Mesothelial cell of epicardium (in vitro differentiated cells): ENCODE results near the gene SPATA46. TPM values are rescaled to one million over a fixed set of nuclear protein-coding genes. Genes with fewer than 3 reads are reported as not detected.

Experiments
- DNase-seq, 2 experiments: peaks; one replicate each; pipeline ENCODE4 v3.0.0; 2021; ENCODE audit warnings: low spot score in 2 of 2; ENCODE audit not compliant: unreplicated experiment in 2 of 2
- H3K27ac Mint-ChIP-seq: 2 replicates; pipeline ENCODE4 v1.8.0; 2021; ENCODE audit warnings: mixed read lengths
- H3K27me3 Mint-ChIP-seq: 2 replicates; pipeline ENCODE4 v1.8.0; 2021; ENCODE audit warnings: low read depth, mixed read lengths
- H3K36me3 Mint-ChIP-seq: 2 replicates; pipeline ENCODE4 v1.8.0; 2021; ENCODE audit warnings: mixed read lengths
- H3K4me1 Mint-ChIP-seq: 2 replicates; pipeline ENCODE4 v1.8.0; 2021; ENCODE audit warnings: mixed read lengths
- H3K4me3 Mint-ChIP-seq: 2 replicates; pipeline ENCODE4 v1.8.0; 2021; ENCODE audit warnings: mild to moderate bottlenecking, moderate library complexity, mixed read lengths
- H3K9me3 Mint-ChIP-seq: 2 replicates; pipeline ENCODE4 v1.8.0; 2021; ENCODE audit warnings: mixed read lengths
- total RNA-seq: library from RNA; stranded (reverse); gene quantifications from 3 replicates; pipeline ENCODE4 v1.2.1, GENCODE V29; 2021
- TF ChIP-seq, protein P1 (sequence below): fragments of 200-600 bp; sonication (generic); IDR thresholded peaks from one replicate; pipeline ENCODE4 v1.5.0; 2021; ENCODE audit warnings: antibody characterized with exemption; ENCODE audit not compliant: unreplicated experiment

The SPATA46 gene
- total RNA-seq, 1 donor from 2014 or later: not detected

- Mint-ChIP-seq H3K4me1 (no peaks in the 10 kb centered on the region), H3K9me3 (no peaks in the 10 kb centered on the region), H3K36me3 (peaks cover 3% of the 10 kb centered on the region), H3K27me3 (no peaks in the 10 kb centered on the region), H3K4me3 (no peak overlapping the region), H3K27ac (no peak overlapping the region)
- TF ChIP-seq, protein P1, sequence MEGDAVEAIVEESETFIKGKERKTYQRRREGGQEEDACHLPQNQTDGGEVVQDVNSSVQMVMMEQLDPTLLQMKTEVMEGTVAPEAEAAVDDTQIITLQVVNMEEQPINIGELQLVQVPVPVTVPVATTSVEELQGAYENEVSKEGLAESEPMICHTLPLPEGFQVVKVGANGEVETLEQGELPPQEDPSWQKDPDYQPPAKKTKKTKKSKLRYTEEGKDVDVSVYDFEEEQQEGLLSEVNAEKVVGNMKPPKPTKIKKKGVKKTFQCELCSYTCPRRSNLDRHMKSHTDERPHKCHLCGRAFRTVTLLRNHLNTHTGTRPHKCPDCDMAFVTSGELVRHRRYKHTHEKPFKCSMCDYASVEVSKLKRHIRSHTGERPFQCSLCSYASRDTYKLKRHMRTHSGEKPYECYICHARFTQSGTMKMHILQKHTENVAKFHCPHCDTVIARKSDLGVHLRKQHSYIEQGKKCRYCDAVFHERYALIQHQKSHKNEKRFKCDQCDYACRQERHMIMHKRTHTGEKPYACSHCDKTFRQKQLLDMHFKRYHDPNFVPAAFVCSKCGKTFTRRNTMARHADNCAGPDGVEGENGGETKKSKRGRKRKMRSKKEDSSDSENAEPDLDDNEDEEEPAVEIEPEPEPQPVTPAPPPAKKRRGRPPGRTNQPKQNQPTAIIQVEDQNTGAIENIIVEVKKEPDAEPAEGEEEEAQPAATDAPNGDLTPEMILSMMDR: no peak
- DNase-seq: no peak
Measured at GRCh38 chr1:162381941-162382750, 5.5 kb upstream of the SPATA46 start.

DNA sequence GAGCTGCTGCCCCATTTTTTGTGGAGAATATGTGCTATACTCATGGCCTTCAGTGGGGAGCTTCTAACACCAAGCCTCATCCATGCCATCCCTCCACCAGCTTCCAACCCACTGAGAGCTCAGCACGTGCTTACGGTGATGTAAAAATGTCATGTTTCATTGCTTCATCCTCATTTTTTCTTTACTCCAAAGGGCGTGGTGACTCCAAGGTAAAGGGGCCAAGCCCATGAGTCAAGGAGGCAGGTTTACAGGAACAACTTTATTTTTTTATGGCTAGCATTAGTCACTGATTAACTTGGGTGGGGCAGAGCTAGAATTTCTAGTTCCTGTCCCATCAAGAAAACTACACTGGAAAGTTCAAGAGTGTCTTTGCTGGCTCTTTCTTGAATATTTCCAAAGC, 4.7 kb upstream of the SPATA46 start, which contains the start of gene C1orf226:
C1orf226 (plus strand) TSS at position 346 of the 400 bp plus-strand sequence. CDS start 174 bp downstream, outside the sequence.
- Mint-ChIP-seq H3K4me3 (no peak within 1 kb of the TSS), H3K4me1 (no peaks in the 10 kb centered on the region), H3K36me3 (peaks cover 3% of the 10 kb centered on the region), H3K27ac (no peak within 1 kb of the TSS), H3K27me3 (no peaks in the 10 kb centered on the region), H3K9me3 (no peaks in the 10 kb centered on the region)
- TF ChIP-seq, protein P1: no peak
- no peak for DNase-seq

DNA sequence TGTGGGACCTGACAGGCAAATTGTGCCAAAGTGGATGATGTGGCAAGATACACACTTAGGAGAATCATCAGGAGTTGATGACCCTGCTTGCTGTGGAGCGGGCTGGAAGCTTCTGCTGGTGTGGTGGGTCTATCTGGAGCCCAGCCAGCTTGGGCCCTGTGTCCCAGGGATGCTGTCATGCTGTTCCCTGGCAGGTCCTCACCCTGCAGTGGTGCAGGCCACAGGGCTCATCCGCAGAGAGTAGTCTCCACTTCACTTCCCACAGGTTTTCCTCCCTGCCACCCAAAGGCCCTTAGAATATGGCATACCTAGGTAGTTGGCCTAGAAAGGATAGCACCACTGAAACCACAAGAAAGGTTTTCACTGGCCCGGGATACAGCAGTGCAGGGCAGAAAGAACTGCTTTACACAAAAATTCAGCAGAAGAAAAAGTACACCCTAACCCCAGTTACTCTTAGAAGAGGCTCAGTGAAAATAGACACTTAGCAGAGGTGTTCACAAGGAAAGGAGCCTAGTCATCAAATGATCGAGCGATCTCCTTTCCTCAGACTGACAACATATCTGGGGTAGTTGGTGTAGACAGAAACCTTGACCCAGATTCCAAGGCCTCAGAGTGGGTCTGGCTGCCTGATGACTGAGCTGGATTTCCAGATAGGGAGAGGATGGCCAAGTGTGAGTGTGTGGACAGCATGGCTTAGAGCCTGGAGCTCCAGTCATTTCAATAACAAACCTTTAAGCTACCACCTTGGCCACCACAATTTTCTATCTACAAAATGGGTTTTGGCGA, 3.6 kb upstream of the SPATA46 start:
- Mint-ChIP-seq H3K9me3 (no peaks in the 10 kb centered on the region), H3K27me3 (no peaks in the 10 kb centered on the region), H3K27ac (no peak overlapping the region), H3K36me3 (peaks cover 3% of the 10 kb centered on the region), H3K4me1 (no peaks in the 10 kb centered on the region), H3K4me3 (no peak overlapping the region)
- TF ChIP-seq, protein P1: no peak
- no peak for DNase-seq

- TF ChIP-seq, protein P1: no peak
- no peaks in the 10 kb centered on the region for H3K27me3 Mint-ChIP-seq
- no peaks in the 10 kb centered on the region for H3K36me3 Mint-ChIP-seq
- H3K27ac Mint-ChIP-seq: no peak overlapping the region
- H3K4me1 Mint-ChIP-seq: no peaks in the 10 kb centered on the region
- DNase-seq: no peak
- no peak overlapping the region for H3K4me3 Mint-ChIP-seq
- H3K9me3 Mint-ChIP-seq: no peaks in the 10 kb centered on the region
Measured at GRCh38 chr1:162375463-162375862, 1.2 kb downstream of the SPATA46 start.

GRCh38 chr1:162374406-162374805, 2.2 kb downstream of the SPATA46 start:
- no peak overlapping the region for H3K4me3 Mint-ChIP-seq
- no peaks in the 10 kb centered on the region for H3K27me3 Mint-ChIP-seq
- no peaks in the 10 kb centered on the region for H3K4me1 Mint-ChIP-seq
- no peaks in the 10 kb centered on the region for H3K9me3 Mint-ChIP-seq
- no peak for DNase-seq
- no peaks in the 10 kb centered on the region for H3K36me3 Mint-ChIP-seq
- no peak overlapping the region for H3K27ac Mint-ChIP-seq
- TF ChIP-seq, protein P1: no peak
